Tibial nerve (tissue), 4 donors: ENCODE measurements around the gene TRIM17. TPM values are rescaled to one million over a fixed set of nuclear protein-coding genes. Genes with fewer than 3 reads are reported as not detected.

Experiments used
- DNase-seq, 2 donors: peaks; one replicate each; pipeline ENCODE4 v3.0.0-alpha.2; 2019; ENCODE audit warnings: low spot score in 2 of 2
- H3K27ac ChIP-seq, 4 donors: fragments of 200-600 bp; sonication (generic) in 3 of 4; one replicate each; pipeline ENCODE4 v1.5.1; 2017 to 2019; ENCODE audit warnings: mild to moderate bottlenecking in 1 of 4
- H3K27me3 ChIP-seq, 2 donors: fragments of 200-600 bp; sonication (generic) in 1 of 2; one replicate each; pipeline versions ENCODE4 v1.5.1 to v1.6.0; 2017 to 2019
- H3K36me3 ChIP-seq, 3 donors: fragments of 200-600 bp; sonication (generic); one replicate each; pipeline ENCODE4 v1.5.1; 2018 to 2019
- H3K4me1 ChIP-seq, 4 donors: fragments of 200-600 bp; sonication (generic) in 3 of 4; one replicate each; pipeline ENCODE4 v1.5.1; 2017 to 2019
- H3K4me3 ChIP-seq, 4 donors: fragments of 200-600 bp; sonication (generic) in 3 of 4; one replicate each; pipeline ENCODE4 v1.5.1; 2017 to 2019; ENCODE audit warnings: mild to moderate bottlenecking in 1 of 4, moderate library complexity in 1 of 4
- H3K9me3 ChIP-seq, 4 donors: fragments of 200-600 bp; sonication (generic) in 3 of 4; one replicate each; pipeline ENCODE4 v1.5.1; 2017 to 2019
- EP300 ChIP-seq, 2 donors: sonication (generic); formaldehyde crosslinking; IDR thresholded peaks; one replicate each; pipeline ENCODE4 v1.6.1; 2017; ENCODE audit warnings: antibody characterized with exemption in 2 of 2, mild to moderate bottlenecking in 1 of 2
- POLR2A ChIP-seq, 2 donors: fragments of 450-650 bp; IDR thresholded peaks; one replicate each; pipeline ENCODE4 v1.6.1; 2017; ENCODE audit warnings: antibody characterized with exemption in 2 of 2, mild to moderate bottlenecking in 2 of 2, moderate library complexity in 2 of 2
- WGBS, 2 donors: methylation state at CpG; one replicate each; pipeline ENCODE4 v1.1.5; 2018; 5-methylcytosine and 5-hydroxymethylcytosine counted together
- total RNA-seq, 4 donors: library from RNA; depleted of rRNA; stranded (reverse); fragments of >200 nt; gene quantifications; one replicate each; pipeline ENCODE4 v1.1.0, GENCODE V29; 2016
- TF ChIP-seq, protein P1 (sequence below), 5 experiments: fragments of 200-600 bp in 3 of 5; fragments of 450-650 bp in 2 of 5; sonication (generic) in 3 of 5; IDR thresholded peaks; one replicate each; pipeline ENCODE4 v1.5.1; 2016 to 2019; ENCODE audit warnings: antibody characterized with exemption in 5 of 5, mild to moderate bottlenecking in 3 of 5, moderate library complexity in 2 of 5

The TRIM17 gene
- total RNA-seq, 4 donors from 2014 or later, result 0.63 to 4.2 (median 1.4) TPM; not detected in 1

DNA sequence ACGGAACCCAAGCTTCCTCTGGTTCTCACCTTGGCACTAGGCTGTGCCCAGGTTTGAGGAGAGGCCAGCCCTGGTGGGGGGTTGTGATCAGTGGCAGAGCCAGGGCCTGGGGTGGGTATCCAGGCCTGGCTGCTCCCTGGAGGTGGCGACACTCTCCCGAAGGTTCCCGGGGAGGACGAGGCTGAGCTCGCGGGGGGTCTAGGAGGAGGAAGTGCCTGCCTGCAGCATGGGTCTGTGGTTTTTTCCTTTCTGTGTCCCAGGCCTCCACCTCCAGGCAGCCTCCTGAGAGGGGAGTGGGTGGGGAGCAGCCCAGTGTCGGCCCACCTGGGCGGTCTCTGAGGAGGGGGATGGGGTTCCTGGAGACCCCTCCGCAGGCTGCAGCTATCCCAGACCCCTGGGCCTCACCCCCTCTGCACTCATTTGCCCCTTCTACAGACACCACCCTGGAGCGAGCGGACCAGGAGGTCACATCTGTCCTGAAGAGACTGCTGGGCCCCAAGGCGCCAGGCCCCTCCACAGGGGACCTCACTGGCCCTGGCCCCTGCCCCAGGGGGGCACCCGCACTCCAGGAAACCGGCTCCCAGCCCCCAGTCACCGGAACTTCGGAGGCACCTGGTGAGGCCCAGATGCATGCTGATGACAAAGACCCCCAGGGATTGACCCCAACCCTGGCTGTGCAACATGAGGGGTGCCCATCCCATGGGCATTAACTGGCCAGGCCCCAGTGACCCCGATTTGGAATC is 54.3 kb downstream of the TRIM17 start:
- H3K4me1 ChIP-seq, result no peaks in the 10 kb centered on the region
- H3K27me3 ChIP-seq, result no peaks in the 10 kb centered on the region
- 61 to 77% methylated on average over 12 to 18 of the region's 18 CpGs for WGBS, 2 donors
- no peak overlapping the region for H3K4me3 ChIP-seq
- DNase-seq, result no peak
- H3K36me3 ChIP-seq, result no peaks in the 10 kb centered on the region
- no peak for TF ChIP-seq EP300 (IDR thresholded peaks at IDR 0.05)
- TF ChIP-seq, protein P1, sequence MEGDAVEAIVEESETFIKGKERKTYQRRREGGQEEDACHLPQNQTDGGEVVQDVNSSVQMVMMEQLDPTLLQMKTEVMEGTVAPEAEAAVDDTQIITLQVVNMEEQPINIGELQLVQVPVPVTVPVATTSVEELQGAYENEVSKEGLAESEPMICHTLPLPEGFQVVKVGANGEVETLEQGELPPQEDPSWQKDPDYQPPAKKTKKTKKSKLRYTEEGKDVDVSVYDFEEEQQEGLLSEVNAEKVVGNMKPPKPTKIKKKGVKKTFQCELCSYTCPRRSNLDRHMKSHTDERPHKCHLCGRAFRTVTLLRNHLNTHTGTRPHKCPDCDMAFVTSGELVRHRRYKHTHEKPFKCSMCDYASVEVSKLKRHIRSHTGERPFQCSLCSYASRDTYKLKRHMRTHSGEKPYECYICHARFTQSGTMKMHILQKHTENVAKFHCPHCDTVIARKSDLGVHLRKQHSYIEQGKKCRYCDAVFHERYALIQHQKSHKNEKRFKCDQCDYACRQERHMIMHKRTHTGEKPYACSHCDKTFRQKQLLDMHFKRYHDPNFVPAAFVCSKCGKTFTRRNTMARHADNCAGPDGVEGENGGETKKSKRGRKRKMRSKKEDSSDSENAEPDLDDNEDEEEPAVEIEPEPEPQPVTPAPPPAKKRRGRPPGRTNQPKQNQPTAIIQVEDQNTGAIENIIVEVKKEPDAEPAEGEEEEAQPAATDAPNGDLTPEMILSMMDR (IDR thresholded peaks at IDR 0.05), result no peak
- TF ChIP-seq POLR2A (IDR thresholded peaks at IDR 0.05), result no peak
- no peaks in the 10 kb centered on the region for H3K9me3 ChIP-seq
- H3K27ac ChIP-seq, result no peak overlapping the region

DNA sequence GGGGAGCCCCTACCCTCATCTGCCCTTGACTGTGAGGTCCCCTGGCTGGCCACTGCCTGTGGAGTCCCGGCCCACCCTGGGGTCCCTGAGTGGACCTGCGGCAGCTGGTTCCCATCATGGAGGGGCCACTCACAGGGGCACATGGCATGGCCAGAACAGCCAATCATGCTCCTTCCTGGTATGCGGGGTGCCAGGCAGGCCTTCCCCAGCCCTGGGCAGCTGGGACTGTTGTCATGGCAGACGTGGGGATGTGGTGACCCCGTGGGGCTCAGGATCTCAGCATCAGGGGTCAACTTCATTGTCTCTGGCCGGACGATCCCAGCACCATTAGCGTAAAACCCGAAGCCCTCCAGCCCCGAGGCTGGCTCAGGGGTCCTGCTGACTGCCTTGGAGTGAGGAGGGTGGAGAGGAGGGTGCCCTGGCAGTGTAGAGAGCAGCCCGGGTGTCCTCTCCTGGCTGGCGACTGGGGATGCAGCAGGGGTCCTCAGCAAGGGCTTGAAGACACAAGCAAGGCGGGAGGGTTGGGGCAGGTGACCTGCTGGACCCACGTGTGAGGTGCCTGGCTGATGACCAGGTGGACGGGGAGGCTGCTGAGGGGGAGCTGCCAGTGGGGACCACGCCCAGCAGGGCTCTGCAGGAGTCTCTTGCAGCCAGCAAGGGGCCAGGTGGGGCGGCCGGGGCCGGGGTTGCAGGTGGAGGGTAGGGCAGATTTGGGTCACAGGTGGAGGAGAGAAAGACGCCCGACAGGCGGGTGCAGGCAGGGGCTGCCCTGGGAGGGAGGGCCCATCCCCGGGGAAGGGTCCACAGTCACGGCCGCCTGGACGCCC is 55.1 kb downstream of the TRIM17 start:
- H3K9me3 ChIP-seq, result no peaks in the 10 kb centered on the region
- no peak overlapping the region for H3K27ac ChIP-seq
- no peak for DNase-seq
- TF ChIP-seq, protein P1 (IDR thresholded peaks at IDR 0.05), result no peak
- no peak for TF ChIP-seq POLR2A (IDR thresholded peaks at IDR 0.05)
- TF ChIP-seq EP300 (IDR thresholded peaks at IDR 0.05), result no peak
- H3K27me3 ChIP-seq, result no peaks in the 10 kb centered on the region
- no peak overlapping the region for H3K4me3 ChIP-seq
- no peaks in the 10 kb centered on the region for H3K4me1 ChIP-seq
- no peaks in the 10 kb centered on the region for H3K36me3 ChIP-seq
- 70 to 75% methylated on average over 24 to 26 of the region's 26 CpGs for WGBS, 2 donors

DNA sequence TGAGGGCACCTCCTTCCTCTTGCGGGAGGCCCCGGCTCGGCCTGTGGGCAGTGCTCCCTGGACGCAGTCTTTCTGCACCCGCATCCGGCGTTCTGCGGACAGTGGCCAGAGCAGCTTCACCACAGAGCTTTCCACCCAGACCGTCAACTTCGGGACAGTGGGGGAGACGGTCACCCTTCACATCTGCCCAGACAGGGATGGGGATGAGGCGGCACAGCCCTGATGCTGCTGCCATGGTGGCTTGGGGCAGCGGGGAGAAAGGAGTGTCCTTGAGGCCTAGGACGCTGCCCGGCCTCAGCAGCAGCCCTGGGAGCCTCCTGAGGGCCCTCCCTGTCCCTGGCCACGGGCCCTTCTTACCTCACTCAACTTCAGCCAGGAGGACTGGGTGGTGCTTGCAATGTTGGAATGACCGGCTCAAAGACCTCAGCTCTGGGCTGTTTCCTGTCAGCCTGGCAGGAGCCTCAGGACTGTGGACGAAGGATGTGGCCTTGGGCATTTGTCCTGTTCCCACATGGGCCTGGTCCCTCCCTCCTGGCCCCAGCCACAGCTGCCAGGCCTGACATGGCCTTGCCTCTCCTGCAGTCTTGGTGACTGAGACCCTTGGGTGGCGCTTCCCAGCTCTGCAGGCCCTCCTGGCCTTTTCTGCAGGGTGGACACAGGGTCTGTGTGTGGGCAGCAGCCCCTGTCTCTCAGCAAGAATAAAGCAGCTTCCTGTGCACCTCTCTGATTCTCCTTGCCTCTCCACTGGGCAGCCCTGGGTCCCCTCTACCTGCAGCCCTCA is 55.9 kb downstream of the TRIM17 start:
- TF ChIP-seq POLR2A (IDR thresholded peaks at IDR 0.05) (no peak), EP300 (IDR thresholded peaks at IDR 0.05) (no peak)
- TF ChIP-seq, protein P1 (IDR thresholded peaks at IDR 0.05), result no peak
- 85 to 89% methylated on average over 14 to 16 of the region's 19 CpGs for WGBS, 2 donors
- no peak for DNase-seq
- no peaks in the 10 kb centered on the region for H3K27me3 ChIP-seq
- no peaks in the 10 kb centered on the region for H3K36me3 ChIP-seq
- H3K4me1 ChIP-seq, result no peaks in the 10 kb centered on the region
- no peaks in the 10 kb centered on the region for H3K9me3 ChIP-seq
- no peak overlapping the region for H3K27ac ChIP-seq
- H3K4me3 ChIP-seq, result no peak overlapping the region

DNA sequence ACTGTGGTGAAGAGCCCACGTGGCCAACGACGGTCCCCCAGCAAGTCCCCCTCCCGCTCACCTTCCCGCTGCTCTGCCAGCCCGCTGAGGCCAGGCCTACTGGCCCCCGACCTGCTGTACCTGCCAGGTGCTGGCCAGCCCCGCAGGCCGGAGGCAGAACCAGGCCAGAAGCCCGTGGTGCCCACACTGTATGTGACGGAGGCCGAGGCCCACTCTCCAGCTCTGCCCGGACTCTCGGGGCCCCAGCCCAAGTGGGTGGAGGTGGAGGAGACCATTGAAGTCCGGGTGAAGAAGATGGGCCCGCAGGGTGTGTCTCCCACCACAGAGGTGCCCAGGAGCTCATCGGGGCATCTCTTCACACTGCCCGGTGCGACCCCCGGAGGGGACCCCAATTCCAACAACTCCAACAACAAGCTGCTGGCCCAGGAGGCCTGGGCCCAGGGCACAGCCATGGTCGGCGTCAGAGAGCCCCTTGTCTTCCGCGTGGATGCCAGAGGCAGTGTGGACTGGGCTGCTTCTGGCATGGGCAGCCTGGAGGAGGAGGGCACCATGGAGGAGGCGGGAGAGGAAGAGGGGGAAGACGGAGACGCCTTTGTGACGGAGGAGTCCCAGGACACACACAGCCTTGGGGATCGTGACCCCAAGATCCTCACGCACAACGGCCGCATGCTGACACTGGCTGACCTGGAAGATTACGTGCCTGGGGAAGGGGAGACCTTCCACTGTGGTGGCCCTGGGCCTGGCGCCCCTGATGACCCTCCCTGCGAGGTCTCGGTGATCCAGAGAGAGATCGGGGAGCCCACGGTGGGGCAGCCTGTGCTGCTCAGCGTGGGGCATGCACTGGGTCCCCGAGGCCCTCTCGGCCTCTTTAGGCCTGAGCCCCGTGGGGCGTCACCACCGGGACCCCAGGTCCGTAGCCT is 56.8 kb downstream of the TRIM17 start:
- Histone ChIP-seq H3K27me3 (no peaks in the 10 kb centered on the region), H3K4me1 (no peaks in the 10 kb centered on the region), H3K9me3 (no peaks in the 10 kb centered on the region), H3K27ac (no peak overlapping the region), H3K4me3 (no peak overlapping the region), H3K36me3 (no peaks in the 10 kb centered on the region)
- WGBS, 2 donors, result 87% methylated on average over 41 to 45 of the region's 45 CpGs
- TF ChIP-seq, protein P1 (IDR thresholded peaks at IDR 0.05), result no peak
- no peak for TF ChIP-seq EP300 (IDR thresholded peaks at IDR 0.05)
- TF ChIP-seq POLR2A (IDR thresholded peaks at IDR 0.05), result no peak
- DNase-seq, result no peak
